ENCODE data around the gene RPRD2. TPM values are rescaled to one million over a fixed set of nuclear protein-coding genes. Genes with fewer than 3 reads are reported as not detected.

Gene RPRD2
- total and polyA plus RNA-seq, 9 of the 15 experiments (the other 6 are each of a cell fraction or from before 2014, with no cell fraction given), result 1.5 to 21.6 (median 7.7) TPM

DNA sequence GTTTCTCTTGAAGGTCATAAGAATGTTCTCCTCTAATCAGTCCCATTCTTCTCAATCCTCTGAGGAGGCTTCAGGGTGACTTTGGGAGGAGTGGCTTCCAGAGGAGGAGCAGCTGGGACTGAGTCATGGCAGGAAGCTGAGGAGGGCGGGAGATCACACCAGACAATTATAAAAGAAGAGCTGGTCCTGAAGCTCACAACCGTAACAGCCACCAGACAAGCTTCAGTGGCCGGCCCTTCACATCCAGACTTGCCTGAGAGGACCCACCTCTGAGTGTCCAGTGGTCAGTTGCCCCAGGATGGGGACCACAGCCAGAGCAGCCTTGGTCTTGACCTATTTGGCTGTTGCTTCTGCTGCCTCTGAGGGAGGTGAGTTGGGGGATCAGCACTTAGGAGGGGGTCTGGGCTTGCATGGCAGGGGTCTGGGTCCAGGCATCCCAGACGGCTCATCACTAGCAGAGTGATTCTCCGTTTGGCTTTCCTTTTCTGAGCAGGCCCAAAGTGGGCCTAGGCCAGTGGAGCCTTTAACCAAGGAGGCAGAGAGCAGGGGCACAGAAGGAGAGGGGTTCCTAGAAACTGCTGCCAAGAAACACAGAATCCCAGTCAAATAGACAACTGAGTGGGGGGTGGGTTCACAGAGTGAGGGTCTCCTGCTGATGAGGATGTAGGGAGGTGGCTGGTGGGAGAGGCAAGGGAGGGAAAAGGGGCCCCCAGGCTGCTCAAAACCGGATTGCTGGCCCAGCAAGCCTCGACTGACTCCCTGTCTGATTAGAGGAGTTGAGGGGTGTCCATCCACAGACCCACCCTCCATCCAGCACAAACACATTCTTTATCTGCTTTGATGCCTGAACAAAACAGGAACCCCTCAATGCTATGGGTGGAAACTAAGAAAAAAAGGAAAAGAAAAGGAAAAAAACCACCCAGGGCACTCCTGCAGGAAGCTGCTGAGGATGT lies 144.2 kb downstream of the RPRD2 start, which contains the start of gene ECM1 (continued):
- TF ChIP-seq E2F6 (IDR thresholded peaks at IDR 0.05; ENCODE audit: borderline replicate concordance in 1 of 2, extremely low read depth in 1 of 2, insufficient read depth in 1 of 2, insufficient read length in 1 of 2, low read depth in 1 of 2, low read length in 1 of 2, poor library complexity in 1 of 2, severe bottlenecking in 1 of 2), result peak; percentile 30 to 70
- TF ChIP-seq GATAD2B (IDR thresholded peaks at IDR 0.05; ENCODE audit: borderline replicate concordance), result no peak
- 0 out of 2 replicates have a peak, but pooled peaks have one; percentile 78 for TF ChIP-seq HOXB6 (CRISPR knock-in tag; IDR thresholded peaks at IDR 0.05; ENCODE audit: borderline replicate concordance)
- 0 out of 2 replicates have a peak, but pooled peaks have one; percentile 15 for TF ChIP-seq ZNF398 (CRISPR knock-in tag; IDR thresholded peaks at IDR 0.05)
- TF ChIP-seq NCOA1 (IDR thresholded peaks at IDR 0.05; ENCODE audit: low read depth), result no peak
- no peak for TF ChIP-seq FUS (optimal IDR thresholded peaks at IDR 0.05; ENCODE audit: low read depth, low read length)
- TF ChIP-seq, protein P1, sequence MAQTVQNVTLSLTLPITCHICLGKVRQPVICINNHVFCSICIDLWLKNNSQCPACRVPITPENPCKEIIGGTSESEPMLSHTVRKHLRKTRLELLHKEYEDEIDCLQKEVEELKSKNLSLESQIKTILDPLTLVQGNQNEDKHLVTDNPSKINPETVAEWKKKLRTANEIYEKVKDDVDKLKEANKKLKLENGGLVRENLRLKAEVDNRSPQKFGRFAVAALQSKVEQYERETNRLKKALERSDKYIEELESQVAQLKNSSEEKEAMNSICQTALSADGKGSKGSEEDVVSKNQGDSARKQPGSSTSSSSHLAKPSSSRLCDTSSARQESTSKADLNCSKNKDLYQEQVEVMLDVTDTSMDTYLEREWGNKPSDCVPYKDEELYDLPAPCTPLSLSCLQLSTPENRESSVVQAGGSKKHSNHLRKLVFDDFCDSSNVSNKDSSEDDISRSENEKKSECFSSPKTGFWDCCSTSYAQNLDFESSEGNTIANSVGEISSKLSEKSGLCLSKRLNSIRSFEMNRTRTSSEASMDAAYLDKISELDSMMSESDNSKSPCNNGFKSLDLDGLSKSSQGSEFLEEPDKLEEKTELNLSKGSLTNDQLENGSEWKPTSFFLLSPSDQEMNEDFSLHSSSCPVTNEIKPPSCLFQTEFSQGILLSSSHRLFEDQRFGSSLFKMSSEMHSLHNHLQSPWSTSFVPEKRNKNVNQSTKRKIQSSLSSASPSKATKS (CRISPR knock-in tag; IDR thresholded peaks at IDR 0.05), result no peak
- TF ChIP-seq FOS (IDR thresholded peaks at IDR 0.05; ENCODE audit: extremely low read depth, insufficient read length), result peak; percentile 44
- TF ChIP-seq, protein P2, sequence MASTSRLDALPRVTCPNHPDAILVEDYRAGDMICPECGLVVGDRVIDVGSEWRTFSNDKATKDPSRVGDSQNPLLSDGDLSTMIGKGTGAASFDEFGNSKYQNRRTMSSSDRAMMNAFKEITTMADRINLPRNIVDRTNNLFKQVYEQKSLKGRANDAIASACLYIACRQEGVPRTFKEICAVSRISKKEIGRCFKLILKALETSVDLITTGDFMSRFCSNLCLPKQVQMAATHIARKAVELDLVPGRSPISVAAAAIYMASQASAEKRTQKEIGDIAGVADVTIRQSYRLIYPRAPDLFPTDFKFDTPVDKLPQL (IDR thresholded peaks at IDR 0.05; ENCODE audit: extremely low read depth, insufficient read length), result no peak
- TF ChIP-seq DACH1 (IDR thresholded peaks at IDR 0.05; ENCODE audit: partially characterized antibody), result peak; percentile 57
- TF ChIP-seq ZNF124 (CRISPR knock-in tag; IDR thresholded peaks at IDR 0.05), result no peak
- TF ChIP-seq, protein P3, sequence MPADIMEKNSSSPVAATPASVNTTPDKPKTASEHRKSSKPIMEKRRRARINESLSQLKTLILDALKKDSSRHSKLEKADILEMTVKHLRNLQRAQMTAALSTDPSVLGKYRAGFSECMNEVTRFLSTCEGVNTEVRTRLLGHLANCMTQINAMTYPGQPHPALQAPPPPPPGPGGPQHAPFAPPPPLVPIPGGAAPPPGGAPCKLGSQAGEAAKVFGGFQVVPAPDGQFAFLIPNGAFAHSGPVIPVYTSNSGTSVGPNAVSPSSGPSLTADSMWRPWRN (IDR thresholded peaks at IDR 0.05; ENCODE audit: low read depth), result 0 out of 2 replicates have a peak, but pooled peaks have one; percentile 14
- no peak for TF ChIP-seq RBM22 (IDR thresholded peaks at IDR 0.05; ENCODE audit: low read depth, low read length, poor library complexity, severe bottlenecking)
- peak in 1 of 2 experiments; percentile 56; a peak in 1 of 4 replicates for TF ChIP-seq TBL1XR1 (IDR thresholded peaks at IDR 0.05; ENCODE audit: low read length in 2 of 2)
